Neuronal stem cell (in vitro differentiated cells): Measurements from ENCODE around the gene FAM210B.
A peak's percentile ranks its signal among the peaks of the same experiment; 100 is the strongest.

Experiments used
- DNase-seq: peaks from one replicate; pipeline ENCODE4 v3.0.0-alpha.2; 2013; ENCODE audit warnings: low spot score
- H2AFZ ChIP-seq: one replicate; pipeline ENCODE4 v1.6.1; 2013; ENCODE audit warnings: mild to moderate bottlenecking, low read length, inconsistent platforms
- H2AK5ac ChIP-seq: 2 replicates; pipeline ENCODE4 v1.6.1; 2013; ENCODE audit warnings: low read depth, mild to moderate bottlenecking, inconsistent platforms, low read length, moderate library complexity, mixed read lengths
- H2BK120ac ChIP-seq: 2 replicates; pipeline ENCODE4 v1.6.1; 2013; ENCODE audit warnings: low read depth, mild to moderate bottlenecking, inconsistent platforms, low read length, moderate library complexity, mixed read lengths
- H2BK12ac ChIP-seq: one replicate; pipeline ENCODE4 v1.6.1; 2013; ENCODE audit warnings: low read length, inconsistent platforms
- H2BK15ac ChIP-seq: 2 replicates; pipeline ENCODE4 v1.6.1; 2013; ENCODE audit warnings: mild to moderate bottlenecking, low read length, inconsistent platforms, mixed read lengths
- H2BK5ac ChIP-seq: one replicate; pipeline ENCODE4 v1.6.1; 2013; ENCODE audit warnings: inconsistent platforms, mild to moderate bottlenecking, low read length, moderate library complexity
- H3K14ac ChIP-seq: one replicate; pipeline ENCODE4 v1.6.1; 2013; ENCODE audit warnings: low read length, inconsistent platforms
- H3K18ac ChIP-seq: 2 replicates; pipeline ENCODE4 v1.6.1; 2013; ENCODE audit warnings: low read length, inconsistent platforms
- H3K23ac ChIP-seq: 2 replicates; pipeline ENCODE4 v1.6.1; 2013; ENCODE audit warnings: low read depth, mild to moderate bottlenecking, mixed read lengths, low read length, inconsistent platforms; ENCODE audit not compliant: poor library complexity
- H3K27ac ChIP-seq: replicated peaks from 3 replicates; pipeline ENCODE4 v1.5.1; 2013; ENCODE audit warnings: low read length, inconsistent platforms
- H3K27me3 ChIP-seq, 3 experiments: 2 replicates each; pipeline ENCODE4 v1.6.1; 2013; ENCODE audit warnings: low read length in 3 of 3, mild to moderate bottlenecking in 2 of 3, inconsistent platforms in 1 of 3, low read depth in 1 of 3, mixed read lengths in 1 of 3, moderate library complexity in 1 of 3; ENCODE audit not compliant: control insufficient read depth in 3 of 3, insufficient read depth in 3 of 3
- H3K36me3 ChIP-seq, 2 donors: replicated peaks in 1 of 2; 2 replicates each; pipeline ENCODE4 v1.6.1; 2013; ENCODE audit warnings: low read length in 2 of 2; ENCODE audit not compliant: control insufficient read depth in 2 of 2, insufficient read depth in 2 of 2
- H3K4ac ChIP-seq: 2 replicates; pipeline ENCODE4 v1.6.1; 2013; ENCODE audit warnings: inconsistent platforms, mild to moderate bottlenecking, low read length, moderate library complexity
- H3K4me1 ChIP-seq, 2 donors: 1 replicate in 1 of 2; 2 replicates in 1 of 2; pipeline ENCODE4 v1.6.1; 2013; ENCODE audit warnings: low read length in 2 of 2, low read depth in 1 of 2; ENCODE audit not compliant: control insufficient read depth in 2 of 2, insufficient read depth in 1 of 2
- H3K4me2 ChIP-seq: one replicate; pipeline ENCODE4 v1.6.1; 2013; ENCODE audit warnings: mild to moderate bottlenecking, low read length, inconsistent platforms; ENCODE audit not compliant: insufficient read depth, poor library complexity, severe bottlenecking
- H3K4me3 ChIP-seq, 2 donors: 2 replicates each; pipeline ENCODE4 v1.5.1; 2013; ENCODE audit warnings: low read length in 2 of 2, mild to moderate bottlenecking in 2 of 2, inconsistent platforms in 1 of 2, moderate library complexity in 1 of 2
- H3K79me1 ChIP-seq: one replicate; pipeline ENCODE4 v1.6.1; 2013; ENCODE audit warnings: low read depth, mild to moderate bottlenecking, inconsistent platforms, low read length, moderate library complexity
- H3K9ac ChIP-seq: one replicate; pipeline ENCODE4 v1.6.1; 2013; ENCODE audit warnings: mild to moderate bottlenecking, low read depth, low read length, inconsistent platforms; ENCODE audit not compliant: poor library complexity
- H3K9me3 ChIP-seq, 2 donors: replicated peaks in 1 of 2; 2 replicates each; pipeline versions ENCODE3 to v1.6.1; 2013; ENCODE audit warnings: low read length in 2 of 2, mild to moderate bottlenecking in 2 of 2, inconsistent platforms in 1 of 2, low read depth in 1 of 2, mixed read lengths in 1 of 2, moderate library complexity in 1 of 2; ENCODE audit not compliant: control insufficient read depth in 2 of 2, insufficient read depth in 1 of 2
- H4K8ac ChIP-seq: one replicate; pipeline ENCODE4 v1.6.1; 2013; ENCODE audit warnings: low read depth, mild to moderate bottlenecking, inconsistent platforms, low read length, moderate library complexity
- H4K91ac ChIP-seq: one replicate; pipeline ENCODE4 v1.6.1; 2013; ENCODE audit warnings: low read length, low read depth, mild to moderate bottlenecking, inconsistent platforms; ENCODE audit not compliant: poor library complexity
- WGBS, 2 donors: extraction: QIAGEN DNeasy Blood & Tissue Kit; methylation state at CpG; one replicate each; pipeline ENCODE4 v1.1.7; 2013; ENCODE audit warnings: missing lambda C conversion rate in 2 of 2, mixed read lengths in 1 of 2; ENCODE audit not compliant: insufficient read length in 2 of 2, insufficient replicate concordance in 1 of 2; ENCODE audit errors: extremely low coverage in 2 of 2; 5-methylcytosine and 5-hydroxymethylcytosine counted together

Gene FAM210B

GRCh38 chr20:56360133-56360907 is 1.5 kb downstream of the FAM210B start:
- no CpG with 5 or more reads among the region's 14 CpGs for WGBS, 2 donors
- Histone ChIP-seq H3K4me3 (peak overlapping the region; percentile 3 to 76), H3K27me3 (no peaks in the 10 kb centered on the region), H3K4me1 (peaks cover 8 to 12% of the 10 kb centered on the region in 2 donors), H3K9me3 (no peaks in the 10 kb centered on the region), H3K4me2 (peak overlapping the region; percentile 29), H4K91ac (no peak overlapping the region), H2BK5ac (no peak overlapping the region), H2BK120ac (no peak overlapping the region), H3K36me3 (peaks cover 4 to 35% of the 10 kb centered on the region in 2 donors), H3K4ac (no peak overlapping the region), H3K18ac (peak overlapping the region; percentile 15), H4K8ac (no peak overlapping the region), H3K14ac (no peak overlapping the region), H2AFZ (peak overlapping the region; percentile 87), H3K23ac (peak overlapping the region; percentile 4), H3K9ac (no peak overlapping the region), H2AK5ac (no peak overlapping the region), H3K27ac (peak overlapping the region; percentile 30), H2BK12ac (no peak overlapping the region), H3K79me1 (no peaks in the 10 kb centered on the region), H2BK15ac (no peak overlapping the region)
- no peak for DNase-seq

- no peak overlapping the region for H3K4me3 ChIP-seq
- H3K4me2 ChIP-seq, result no peak overlapping the region
- peaks cover 4 to 40% of the 10 kb centered on the region in 2 donors for H3K36me3 ChIP-seq
- no CpG with 5 or more reads among the region's 8 CpGs for WGBS, 2 donors
- no peak overlapping the region for H4K8ac ChIP-seq
- no peak overlapping the region for H2BK12ac ChIP-seq
- H3K27ac ChIP-seq, result no peak overlapping the region
- no peak overlapping the region for H4K91ac ChIP-seq
- no peak overlapping the region for H2BK15ac ChIP-seq
- H2AFZ ChIP-seq, result no peak overlapping the region
- H3K18ac ChIP-seq, result no peak overlapping the region
- no peaks in the 10 kb centered on the region for H3K9me3 ChIP-seq
- H2BK120ac ChIP-seq, result no peak overlapping the region
- no peak overlapping the region for H3K9ac ChIP-seq
- H2AK5ac ChIP-seq, result no peak overlapping the region
- peaks cover 8 to 12% of the 10 kb centered on the region in 2 donors for H3K4me1 ChIP-seq
- no peak overlapping the region for H3K4ac ChIP-seq
- H2BK5ac ChIP-seq, result no peak overlapping the region
- H3K27me3 ChIP-seq, result no peaks in the 10 kb centered on the region
- H3K23ac ChIP-seq, result no peak overlapping the region
- no peak for DNase-seq
- no peaks in the 10 kb centered on the region for H3K79me1 ChIP-seq
- no peak overlapping the region for H3K14ac ChIP-seq
These were observed 2.1 kb downstream of the FAM210B start for GRCh38 chr20:56360908-56361205.

GRCh38 chr20:56361900-56362299 is 3.1 kb downstream of the FAM210B start:
- no peak overlapping the region for H2BK15ac ChIP-seq
- H3K36me3 ChIP-seq, result peaks cover 5 to 51% of the 10 kb centered on the region in 2 donors
- H3K18ac ChIP-seq, result no peak overlapping the region
- no peak overlapping the region for H2BK12ac ChIP-seq
- H3K27me3 ChIP-seq, result no peaks in the 10 kb centered on the region
- no peak overlapping the region for H3K4me3 ChIP-seq
- no peak overlapping the region for H2BK5ac ChIP-seq
- no peak overlapping the region for H3K27ac ChIP-seq
- H4K8ac ChIP-seq, result no peak overlapping the region
- H2AFZ ChIP-seq, result no peak overlapping the region
- H3K9me3 ChIP-seq, result no peaks in the 10 kb centered on the region
- no peak overlapping the region for H2BK120ac ChIP-seq
- H3K9ac ChIP-seq, result no peak overlapping the region
- H3K4me2 ChIP-seq, result no peak overlapping the region
- H3K4ac ChIP-seq, result no peak overlapping the region
- peaks cover 8 to 12% of the 10 kb centered on the region in 2 donors for H3K4me1 ChIP-seq
- DNase-seq, result no peak
- no CpG with 5 or more reads among the region's 8 CpGs for WGBS, 2 donors
- H3K23ac ChIP-seq, result no peak overlapping the region
- no peak overlapping the region for H4K91ac ChIP-seq
- no peaks in the 10 kb centered on the region for H3K79me1 ChIP-seq
- H2AK5ac ChIP-seq, result no peak overlapping the region
- H3K14ac ChIP-seq, result no peak overlapping the region

- DNase-seq, result no peak
These were observed 4.1 kb downstream of the FAM210B start for GRCh38 chr20:56362833-56363413.

More at GRCh38 chr20:56362833-56363413, 4.1 kb downstream of the FAM210B start:
- Histone ChIP-seq H3K9ac (peak overlapping the region; percentile 34), H2BK5ac (no peak overlapping the region), H3K27me3 (no peaks in the 10 kb centered on the region), H2BK12ac (no peak overlapping the region), H3K4ac (no peak overlapping the region), H2AK5ac (no peak overlapping the region), H3K14ac (no peak overlapping the region), H4K91ac (no peak overlapping the region), H3K18ac (no peak overlapping the region), H4K8ac (no peak overlapping the region), H3K9me3 (no peaks in the 10 kb centered on the region), H3K36me3 (peaks cover 5 to 54% of the 10 kb centered on the region in 2 donors), H2BK15ac (no peak overlapping the region), H3K23ac (peak overlapping the region; percentile 47), H2BK120ac (no peak overlapping the region), H2AFZ (no peak overlapping the region), H3K4me1 (peaks cover 8 to 12% of the 10 kb centered on the region in 2 donors), H3K4me3 (no peak overlapping the region), H3K4me2 (no peak overlapping the region), H3K27ac (no peak overlapping the region), H3K79me1 (no peaks in the 10 kb centered on the region)
- no CpG with 5 or more reads among the region's 8 CpGs for WGBS, 2 donors
